Panc1 (cell line): ENCODE measurements around the gene PKP2. TPM values are rescaled to one million over a fixed set of nuclear protein-coding genes. Genes with fewer than 3 reads are reported as not detected.

Experiments used
- ATAC-seq: fragments of 200-7000 bp; cut with Tn5 transposase; 2 replicates; pipeline ENCODE4 v1.9.1; 2020; ENCODE audit warnings: mild to moderate bottlenecking, moderate library complexity
- BruUV-seq: library from RNA; stranded (reverse); fragments of 400-500 nt; replicated peaks from 2 replicates; lab custom pipeline; 2021; lab: Mats Ljungman, UMichigan
- CTCF ChIA-PET: fragments of 300-600 bp; sonication (Branson Sonifier 250); formaldehyde crosslinking; loops from one replicate; lab custom pipeline; 2022; ENCODE audit warnings: antibody characterized with exemption; lab: Charles Lee
- POLR2A ChIA-PET: fragments of 300-600 bp; sonication (Branson Sonifier 250); formaldehyde crosslinking; loops from one replicate; lab custom pipeline; 2022; ENCODE audit warnings: antibody characterized with exemption; lab: Charles Lee
- DNase-seq: peaks from one replicate; pipeline ENCODE4 v3.0.0-alpha.2; 2010; ENCODE audit warnings: low read depth, low spot score
- H3K27ac ChIP-seq: 2 replicates; pipeline ENCODE4 v1.5.1; 2011; ENCODE audit warnings: mild to moderate bottlenecking, low read length, inconsistent platforms
- H3K27me3 ChIP-seq: fragments of 200-500 bp; sonication (Bioruptor generic); 2 replicates; pipeline ENCODE4 v1.6.0; 2014; ENCODE audit warnings: low read length, inconsistent platforms; ENCODE audit not compliant: control insufficient read depth, insufficient read depth
- H3K36me3 ChIP-seq: fragments of 200-500 bp; sonication (Bioruptor generic); 2 replicates; pipeline ENCODE4 v1.5.1; 2014; ENCODE audit warnings: inconsistent platforms, mild to moderate bottlenecking, low read length, moderate library complexity; ENCODE audit not compliant: control insufficient read depth, insufficient read depth
- H3K4me1 ChIP-seq: 2 replicates; pipeline ENCODE4 v1.5.1; 2011; ENCODE audit warnings: inconsistent platforms, mild to moderate bottlenecking, low read length, moderate library complexity; ENCODE audit not compliant: control insufficient read depth, insufficient read depth
- H3K4me3 ChIP-seq, 2 experiments: 2 replicates each; pipeline ENCODE4 v1.5.1; 2011 to 2012; ENCODE audit warnings: low read depth in 2 of 2, low read length in 2 of 2, mild to moderate bottlenecking in 2 of 2, inconsistent platforms in 1 of 2, moderate library complexity in 1 of 2
- H3K9me3 ChIP-seq: fragments of 200-500 bp; sonication (Bioruptor generic); 2 replicates; pipeline ENCODE4 v1.5.1; 2014; ENCODE audit warnings: low read depth, mild to moderate bottlenecking, inconsistent platforms, low read length, moderate library complexity; ENCODE audit not compliant: control insufficient read depth, insufficient read depth
- CTCF ChIP-seq: fragments of 450-650 bp; IDR thresholded peaks from 2 replicates; pipeline ENCODE4 v1.5.1; 2017; ENCODE audit warnings: mild to moderate bottlenecking
- POLR2AphosphoS5 ChIP-seq: IDR thresholded peaks from 2 replicates; pipeline ENCODE4 v1.6.1; 2012; ENCODE audit warnings: mild to moderate bottlenecking, low read depth, low read length, moderate library complexity
- SIN3A ChIP-seq: IDR thresholded peaks from 2 replicates; pipeline ENCODE4 v1.6.1; 2012; ENCODE audit warnings: low read depth, mild to moderate bottlenecking, low read length, moderate library complexity, borderline replicate concordance; ENCODE audit not compliant: insufficient read depth
- TCF7L2 ChIP-seq: IDR thresholded peaks from 2 replicates; pipeline ENCODE4 v1.6.1; 2011; ENCODE audit warnings: mild to moderate bottlenecking, low read depth, low read length, inconsistent platforms
- in situ Hi-C: cut with HindIII; loops from 2 replicates; pipeline ENCODE4 v1.10.0; 2016; ENCODE audit warnings: low sequenced_read_pairs, low pct_unique_long_range_greater_than_20kb
- intact Hi-C: fragments of 100-400 bp; cut with micrococcal nuclease; formaldehyde crosslinking; loops from one replicate; pipeline ENCODE4 v1.10.0; 2022; ENCODE audit not compliant: unreplicated experiment
- total RNA-seq: library from RNA; stranded (reverse); gene quantifications from one replicate; pipeline ENCODE4 v1.2.1, GENCODE V29; 2021; ENCODE audit not compliant: unreplicated experiment
- TF ChIP-seq, protein P1 (sequence below), 2 experiments: IDR thresholded peaks; 2 replicates each; pipeline ENCODE4 v1.6.1; 2011 to 2012; ENCODE audit warnings: low read depth in 2 of 2, control low read depth in 1 of 2, low read length in 1 of 2, mild to moderate bottlenecking in 1 of 2, moderate library complexity in 1 of 2; ENCODE audit not compliant: insufficient read depth in 1 of 2

The PKP2 gene
- total RNA-seq, 1 experiment from 2014 or later: 2.2 TPM

- no peak for DNase-seq
- intact Hi-C loops (loop anchor here (1.0 to 2.0 kb wide), 2 partner anchors 163 to 1264 kb away; no protein-coding TSS in a partner anchor), in situ Hi-C loops (no loop called here)
- CTCF ChIA-PET: interaction anchor here (0.6 to 1.5 kb wide), 6 partner anchors 160 to 1277 kb away, joined by 3 to 11 read pairs (median 4); partner anchors contain the start of gene ALG10
- Histone ChIP-seq H3K9me3 (no peaks in the 10 kb centered on the region), H3K36me3 (peaks cover 16% of the 10 kb centered on the region), H3K27me3 (peaks cover 6% of the 10 kb centered on the region; the same call in 1 of the 2 replicates), H3K27ac (peak overlapping the region; percentile 99), H3K4me1 (peaks cover 10% of the 10 kb centered on the region), H3K4me3 (peak overlapping the region; percentile 93 to 98)
- ATAC-seq: no peak
- no peak for TF ChIP-seq POLR2AphosphoS5
- no peak for TF ChIP-seq SIN3A
- TF ChIP-seq CTCF: no peak; the same call in 1 of the 2 replicates
- TF ChIP-seq, protein P1, sequence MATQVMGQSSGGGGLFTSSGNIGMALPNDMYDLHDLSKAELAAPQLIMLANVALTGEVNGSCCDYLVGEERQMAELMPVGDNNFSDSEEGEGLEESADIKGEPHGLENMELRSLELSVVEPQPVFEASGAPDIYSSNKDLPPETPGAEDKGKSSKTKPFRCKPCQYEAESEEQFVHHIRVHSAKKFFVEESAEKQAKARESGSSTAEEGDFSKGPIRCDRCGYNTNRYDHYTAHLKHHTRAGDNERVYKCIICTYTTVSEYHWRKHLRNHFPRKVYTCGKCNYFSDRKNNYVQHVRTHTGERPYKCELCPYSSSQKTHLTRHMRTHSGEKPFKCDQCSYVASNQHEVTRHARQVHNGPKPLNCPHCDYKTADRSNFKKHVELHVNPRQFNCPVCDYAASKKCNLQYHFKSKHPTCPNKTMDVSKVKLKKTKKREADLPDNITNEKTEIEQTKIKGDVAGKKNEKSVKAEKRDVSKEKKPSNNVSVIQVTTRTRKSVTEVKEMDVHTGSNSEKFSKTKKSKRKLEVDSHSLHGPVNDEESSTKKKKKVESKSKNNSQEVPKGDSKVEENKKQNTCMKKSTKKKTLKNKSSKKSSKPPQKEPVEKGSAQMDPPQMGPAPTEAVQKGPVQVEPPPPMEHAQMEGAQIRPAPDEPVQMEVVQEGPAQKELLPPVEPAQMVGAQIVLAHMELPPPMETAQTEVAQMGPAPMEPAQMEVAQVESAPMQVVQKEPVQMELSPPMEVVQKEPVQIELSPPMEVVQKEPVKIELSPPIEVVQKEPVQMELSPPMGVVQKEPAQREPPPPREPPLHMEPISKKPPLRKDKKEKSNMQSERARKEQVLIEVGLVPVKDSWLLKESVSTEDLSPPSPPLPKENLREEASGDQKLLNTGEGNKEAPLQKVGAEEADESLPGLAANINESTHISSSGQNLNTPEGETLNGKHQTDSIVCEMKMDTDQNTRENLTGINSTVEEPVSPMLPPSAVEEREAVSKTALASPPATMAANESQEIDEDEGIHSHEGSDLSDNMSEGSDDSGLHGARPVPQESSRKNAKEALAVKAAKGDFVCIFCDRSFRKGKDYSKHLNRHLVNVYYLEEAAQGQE (IDR thresholded peaks at IDR 0.05; ENCODE audit: insufficient read depth in 1 of 2, low read depth in 2 of 2, low read length in 1 of 2): no peak
- no peak for TF ChIP-seq TCF7L2
- POLR2A ChIA-PET: interaction anchor here (0.6 to 0.7 kb wide), 2 partner anchors 10 to 137 kb away, joined by 9 read pairs; no protein-coding TSS in a partner anchor
- BruUV-seq: no TSS peak
Measured at GRCh38 chr12:32756476-32757066, 140.0 kb downstream of the PKP2 start.

- H3K4me1 ChIP-seq: peaks cover 10% of the 10 kb centered on the region
- intact Hi-C loops (loop anchor here (2.0 kb wide), 1 partner anchor 1265 kb away; no protein-coding TSS in a partner anchor), in situ Hi-C loops (no loop called here)
- ChIA-PET CTCF (interaction anchor here (0.6 to 1.5 kb wide), 10 partner anchors 20 to 1278 kb away, joined by 3 to 11 read pairs (median 4); partner anchors contain the start of gene ALG10), POLR2A (interaction anchor here (0.6 to 0.9 kb wide), 6 partner anchors 10 to 1504 kb away, joined by 3 to 12 read pairs (median 6); no protein-coding TSS in a partner anchor)
- peaks cover 6% of the 10 kb centered on the region; the same call in 1 of the 2 replicates for H3K27me3 ChIP-seq
- peak within 1 kb of the TSS; percentile 93 to 98 for H3K4me3 ChIP-seq
- H3K36me3 ChIP-seq: peaks cover 18% of the 10 kb centered on the region
- DNase-seq: peak; percentile 94
- 0 out of 2 replicates have a peak, but pooled peaks have one; percentile 43 for TF ChIP-seq SIN3A
- peak; percentile 91 for TF ChIP-seq CTCF
- TF ChIP-seq POLR2AphosphoS5: peak; percentile 98
- peak; percentile 64; the same call in 1 of the 2 replicates for TF ChIP-seq TCF7L2
- TF ChIP-seq, protein P1 (IDR thresholded peaks at IDR 0.05; ENCODE audit: insufficient read depth in 1 of 2, low read depth in 2 of 2, low read length in 1 of 2): 0 out of 4 replicates have a peak, but pooled peaks of 1 of the 2 experiments have one; percentile 18
- ATAC-seq: peak; percentile 98
- H3K9me3 ChIP-seq: no peaks in the 10 kb centered on the region
- H3K27ac ChIP-seq: peak within 1 kb of the TSS; percentile 99
- BruUV-seq: TSS peak; percentile 61
Measured at GRCh38 chr12:32755654-32756475, 140.7 kb downstream of the PKP2 start, which contains the start of gene YARS2. TSS of gene YARS2 (minus strand) at chr12:32755897. CDS start at chr12:32755874, 23 bp downstream.
